Fibroblast of skin of left quadriceps (primary cell): ENCODE measurements around the gene UGGT2.
"Not testable (repeated sequence)": the region's sequence is repeated elsewhere in the genome, so short reads cannot be mapped to it uniquely, and the experiment has no call there.

Experiments
- DNase-seq, 2 experiments: peaks; one replicate each; pipeline ENCODE4 v3.0.0-alpha.2; 2013; ENCODE audit warnings: low read depth in 2 of 2

UGGT2 gene

GRCh38 chr13:96046449-96047126 is 6.6 kb downstream of the UGGT2 start:
- DNase-seq: not testable (repeated sequence)

- DNase-seq: no peak
Observed at GRCh38 chr13:96044238-96044637, 9.0 kb downstream of the UGGT2 start.

- no peak for DNase-seq
Observed at GRCh38 chr13:96041326-96042110, 11.7 kb downstream of the UGGT2 start.

- DNase-seq: no peak
Observed at GRCh38 chr13:96036515-96036914, 16.7 kb downstream of the UGGT2 start.

GRCh38 chr13:96034662-96035061 is 18.5 kb downstream of the UGGT2 start:
- no peak for DNase-seq

- no peak for DNase-seq
Observed at GRCh38 chr13:96033220-96034015, 19.8 kb downstream of the UGGT2 start.

- DNase-seq: no peak
Observed at GRCh38 chr13:96032717-96033116, 20.5 kb downstream of the UGGT2 start.

- no peak for DNase-seq
Observed at GRCh38 chr13:96029002-96029401, 24.2 kb downstream of the UGGT2 start.

- DNase-seq: no peak
Observed at GRCh38 chr13:96027496-96027895, 25.7 kb downstream of the UGGT2 start.

GRCh38 chr13:96025283-96025682 is 27.9 kb downstream of the UGGT2 start:
- no peak for DNase-seq

- DNase-seq: no peak
Observed at GRCh38 chr13:96020931-96021330, 32.3 kb downstream of the UGGT2 start.

- DNase-seq: peak; percentile 16 to 22
Observed at GRCh38 chr13:96020155-96020575, 33.0 kb downstream of the UGGT2 start.

GRCh38 chr13:96018135-96018534 is 35.1 kb downstream of the UGGT2 start:
- no peak for DNase-seq

GRCh38 chr13:96011291-96011872 is 41.8 kb downstream of the UGGT2 start:
- DNase-seq: peak; percentile 58 to 59

- DNase-seq: no peak
Observed at GRCh38 chr13:96003304-96003703, 49.9 kb downstream of the UGGT2 start.

GRCh38 chr13:96002322-96003131 is 50.7 kb downstream of the UGGT2 start:
- DNase-seq: no peak

- no peak for DNase-seq
Observed at GRCh38 chr13:96000069-96000468, 53.1 kb downstream of the UGGT2 start.

- DNase-seq: no peak
Observed at GRCh38 chr13:95987841-95988240, 65.4 kb downstream of the UGGT2 start.

GRCh38 chr13:95982144-95982543 is 71.1 kb downstream of the UGGT2 start:
- DNase-seq: no peak

- DNase-seq: not testable (repeated sequence)
Observed at GRCh38 chr13:95972651-95973050, 80.5 kb downstream of the UGGT2 start.

- DNase-seq: no peak
Observed at GRCh38 chr13:95970878-95971277, 82.3 kb downstream of the UGGT2 start.
